Stomach (tissue), 4 donors: ENCODE data around the gene OR52E5.

Experiments
- CTCF ChIP-seq, 7 experiments: fragments of 450-650 bp in 4 of 7; fragments of 200-600 bp in 3 of 7; sonication (generic) in 3 of 7; IDR thresholded peaks; one replicate each; pipeline ENCODE4 v1.5.1; 2016 to 2019; ENCODE audit warnings: antibody characterized with exemption in 7 of 7, control low read depth in 2 of 7, mild to moderate bottlenecking in 1 of 7
- POLR2A ChIP-seq, 4 donors: fragments of 450-650 bp; IDR thresholded peaks; one replicate each; pipeline ENCODE4 v1.6.1; 2016; ENCODE audit warnings: antibody characterized with exemption in 4 of 4, control low read depth in 2 of 4, mild to moderate bottlenecking in 1 of 4, moderate library complexity in 1 of 4

DNA sequence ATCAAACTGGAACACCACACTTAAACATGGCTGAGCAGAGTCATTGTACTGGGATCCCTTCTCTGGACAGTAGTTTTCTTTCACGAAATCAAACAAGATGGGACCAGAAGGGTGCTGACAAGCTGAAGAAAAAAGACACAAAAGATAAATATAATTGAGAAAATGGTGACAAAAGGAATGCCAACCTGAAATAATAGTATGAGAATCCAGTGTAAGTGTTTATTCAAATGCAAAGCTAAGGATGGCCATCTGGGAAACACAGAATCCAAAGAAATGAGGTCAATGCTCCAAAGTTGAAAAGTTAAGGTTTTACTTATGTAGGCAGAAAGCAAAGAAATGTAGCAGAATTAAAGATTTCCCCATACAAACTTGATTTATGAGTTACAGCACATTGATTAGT, 5.3 kb upstream of the OR52E5 start:
- TF ChIP-seq CTCF (IDR thresholded peaks at IDR 0.05) = no peak
- no peak for TF ChIP-seq POLR2A (IDR thresholded peaks at IDR 0.05)
